Suprapubic skin (tissue), 4 donors: ENCODE measurements around the gene IL1RL2. TPM values are rescaled to one million over a fixed set of nuclear protein-coding genes. Genes with fewer than 3 reads are reported as not detected.
A peak's percentile ranks its signal among the peaks of the same experiment; 100 is the strongest.

Source experiments
- DNase-seq, 2 donors: peaks; one replicate each; pipeline ENCODE4 v3.0.0-alpha.2; 2019; ENCODE audit warnings: low spot score in 2 of 2
- H3K27ac ChIP-seq: fragments of 200-600 bp; sonication (generic); one replicate; pipeline ENCODE4 v1.5.1; 2019
- H3K27me3 ChIP-seq: fragments of 200-600 bp; sonication (generic); one replicate; pipeline ENCODE4 v1.5.1; 2019
- H3K36me3 ChIP-seq: fragments of 200-600 bp; sonication (generic); one replicate; pipeline ENCODE4 v1.5.1; 2019
- H3K4me1 ChIP-seq: fragments of 200-600 bp; sonication (generic); one replicate; pipeline ENCODE4 v1.5.1; 2019
- H3K4me3 ChIP-seq: fragments of 200-600 bp; sonication (generic); one replicate; pipeline ENCODE4 v1.5.1; 2019; ENCODE audit warnings: mild to moderate bottlenecking
- H3K9me3 ChIP-seq: fragments of 200-600 bp; sonication (generic); one replicate; pipeline ENCODE4 v1.5.1; 2019
- EP300 ChIP-seq: sonication (generic); formaldehyde crosslinking; IDR thresholded peaks from one replicate; pipeline ENCODE4 v1.6.1; 2017; ENCODE audit warnings: antibody characterized with exemption
- POLR2A ChIP-seq, 2 donors: fragments of 450-650 bp; IDR thresholded peaks; one replicate each; pipeline ENCODE4 v1.6.1; 2017; ENCODE audit warnings: antibody characterized with exemption in 2 of 2, mild to moderate bottlenecking in 2 of 2, moderate library complexity in 2 of 2
- POLR2AphosphoS5 ChIP-seq, 3 donors: sonication (generic); formaldehyde crosslinking; IDR thresholded peaks; one replicate each; pipeline ENCODE4 v1.6.1; 2017; ENCODE audit warnings: antibody characterized with exemption in 3 of 3
- WGBS: methylation state at CpG from one replicate; pipeline ENCODE4 v1.1.5; 2018; 5-methylcytosine and 5-hydroxymethylcytosine counted together
- total RNA-seq, 4 donors: library from RNA; depleted of rRNA; stranded (reverse); fragments of >200 nt; gene quantifications; one replicate each; pipeline ENCODE4 v1.1.0, GENCODE V29; 2016
- TF ChIP-seq, protein P1 (sequence below), 2 donors: fragments of 200-600 bp in 1 of 2; fragments of 450-650 bp in 1 of 2; sonication (generic) in 1 of 2; IDR thresholded peaks; one replicate each; pipeline ENCODE4 v1.5.1; 2016 to 2019; ENCODE audit warnings: antibody characterized with exemption in 2 of 2, mild to moderate bottlenecking in 1 of 2, moderate library complexity in 1 of 2

The IL1RL2 gene
- total RNA-seq, 4 donors from 2014 or later = 7.0 to 15.9 (median 12.0) TPM

DNA sequence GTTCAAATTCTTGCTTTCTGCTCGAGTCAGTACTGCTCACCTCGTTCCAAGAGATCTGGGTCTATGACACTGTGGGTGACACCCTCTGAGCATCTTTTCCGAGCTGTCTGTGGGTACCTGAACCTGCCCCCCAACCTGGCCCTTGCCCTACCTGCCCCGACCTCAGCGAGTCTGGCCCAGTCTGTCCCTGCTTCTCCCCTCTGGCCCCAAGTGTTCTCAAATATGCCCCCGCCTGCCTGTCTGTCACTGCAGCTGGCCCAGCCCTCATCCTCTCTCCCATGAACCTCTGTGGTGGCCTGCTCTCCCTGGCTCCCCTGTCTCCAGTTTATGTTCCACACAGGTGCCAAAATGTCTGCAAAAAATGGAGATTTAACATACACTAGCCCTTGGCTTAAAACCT, 32.5 kb upstream of the IL1RL2 start:
- H3K4me3 ChIP-seq = no peak overlapping the region
- TF ChIP-seq POLR2A (IDR thresholded peaks at IDR 0.05) = no peak
- TF ChIP-seq, protein P1, sequence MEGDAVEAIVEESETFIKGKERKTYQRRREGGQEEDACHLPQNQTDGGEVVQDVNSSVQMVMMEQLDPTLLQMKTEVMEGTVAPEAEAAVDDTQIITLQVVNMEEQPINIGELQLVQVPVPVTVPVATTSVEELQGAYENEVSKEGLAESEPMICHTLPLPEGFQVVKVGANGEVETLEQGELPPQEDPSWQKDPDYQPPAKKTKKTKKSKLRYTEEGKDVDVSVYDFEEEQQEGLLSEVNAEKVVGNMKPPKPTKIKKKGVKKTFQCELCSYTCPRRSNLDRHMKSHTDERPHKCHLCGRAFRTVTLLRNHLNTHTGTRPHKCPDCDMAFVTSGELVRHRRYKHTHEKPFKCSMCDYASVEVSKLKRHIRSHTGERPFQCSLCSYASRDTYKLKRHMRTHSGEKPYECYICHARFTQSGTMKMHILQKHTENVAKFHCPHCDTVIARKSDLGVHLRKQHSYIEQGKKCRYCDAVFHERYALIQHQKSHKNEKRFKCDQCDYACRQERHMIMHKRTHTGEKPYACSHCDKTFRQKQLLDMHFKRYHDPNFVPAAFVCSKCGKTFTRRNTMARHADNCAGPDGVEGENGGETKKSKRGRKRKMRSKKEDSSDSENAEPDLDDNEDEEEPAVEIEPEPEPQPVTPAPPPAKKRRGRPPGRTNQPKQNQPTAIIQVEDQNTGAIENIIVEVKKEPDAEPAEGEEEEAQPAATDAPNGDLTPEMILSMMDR (IDR thresholded peaks at IDR 0.05) = no peak
- TF ChIP-seq POLR2AphosphoS5 (IDR thresholded peaks at IDR 0.05) = no peak
- TF ChIP-seq EP300 = no peak
- no peaks in the 10 kb centered on the region for H3K27me3 ChIP-seq
- DNase-seq = no peak
- peaks cover 40% of the 10 kb centered on the region for H3K36me3 ChIP-seq
- WGBS = 92% methylated on average over 6 of the region's 6 CpGs
- no peaks in the 10 kb centered on the region for H3K9me3 ChIP-seq
- peak overlapping the region; percentile 94 for H3K27ac ChIP-seq
- H3K4me1 ChIP-seq = peaks cover 44% of the 10 kb centered on the region

DNA sequence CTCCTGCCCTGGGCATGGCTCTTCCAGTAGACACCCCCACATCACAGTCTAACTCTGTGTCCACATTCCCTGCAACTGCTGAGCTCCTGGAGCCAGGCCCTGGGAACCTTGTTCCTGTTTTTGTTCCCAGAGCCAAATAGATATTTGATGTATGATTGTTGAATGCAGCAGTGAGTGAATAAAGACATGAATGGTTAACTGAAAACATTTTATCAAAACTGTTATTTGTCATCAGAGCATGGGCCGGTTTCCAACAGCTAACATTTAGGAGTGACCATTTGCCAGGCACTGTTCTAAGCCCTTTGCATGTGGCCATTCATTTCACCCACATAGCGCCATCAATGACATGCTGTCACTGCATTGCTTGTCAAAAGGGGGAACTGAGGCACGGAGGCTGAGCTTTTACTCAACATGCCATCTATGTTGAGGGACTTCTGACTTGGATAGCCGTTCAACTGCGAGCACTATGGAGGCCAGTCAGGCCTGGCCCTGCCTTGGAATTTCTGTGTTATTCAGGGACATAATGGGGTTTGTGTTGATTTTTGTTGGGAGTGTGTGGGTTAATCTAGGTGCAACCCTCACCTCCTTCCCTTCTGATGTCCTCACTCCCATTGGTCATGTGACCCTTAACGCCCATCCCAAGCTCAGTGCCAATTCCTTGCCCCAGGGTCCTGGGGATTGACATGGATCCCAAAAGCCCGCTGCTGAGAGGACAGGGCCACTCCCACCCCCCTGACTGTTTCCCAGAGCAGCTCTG, 31.7 kb upstream of the IL1RL2 start:
- TF ChIP-seq POLR2A (IDR thresholded peaks at IDR 0.05) (no peak), EP300 (no peak), POLR2AphosphoS5 (IDR thresholded peaks at IDR 0.05) (no peak)
- TF ChIP-seq, protein P1 (IDR thresholded peaks at IDR 0.05) = no peak
- WGBS = 69% methylated on average over 7 of the region's 7 CpGs
- no peak for DNase-seq
- H3K27me3 ChIP-seq = no peaks in the 10 kb centered on the region
- H3K36me3 ChIP-seq = peaks cover 44% of the 10 kb centered on the region
- H3K9me3 ChIP-seq = no peaks in the 10 kb centered on the region
- H3K4me1 ChIP-seq = peaks cover 47% of the 10 kb centered on the region
- H3K27ac ChIP-seq = peak overlapping the region; percentile 94
- H3K4me3 ChIP-seq = peak overlapping the region; percentile 14

DNA sequence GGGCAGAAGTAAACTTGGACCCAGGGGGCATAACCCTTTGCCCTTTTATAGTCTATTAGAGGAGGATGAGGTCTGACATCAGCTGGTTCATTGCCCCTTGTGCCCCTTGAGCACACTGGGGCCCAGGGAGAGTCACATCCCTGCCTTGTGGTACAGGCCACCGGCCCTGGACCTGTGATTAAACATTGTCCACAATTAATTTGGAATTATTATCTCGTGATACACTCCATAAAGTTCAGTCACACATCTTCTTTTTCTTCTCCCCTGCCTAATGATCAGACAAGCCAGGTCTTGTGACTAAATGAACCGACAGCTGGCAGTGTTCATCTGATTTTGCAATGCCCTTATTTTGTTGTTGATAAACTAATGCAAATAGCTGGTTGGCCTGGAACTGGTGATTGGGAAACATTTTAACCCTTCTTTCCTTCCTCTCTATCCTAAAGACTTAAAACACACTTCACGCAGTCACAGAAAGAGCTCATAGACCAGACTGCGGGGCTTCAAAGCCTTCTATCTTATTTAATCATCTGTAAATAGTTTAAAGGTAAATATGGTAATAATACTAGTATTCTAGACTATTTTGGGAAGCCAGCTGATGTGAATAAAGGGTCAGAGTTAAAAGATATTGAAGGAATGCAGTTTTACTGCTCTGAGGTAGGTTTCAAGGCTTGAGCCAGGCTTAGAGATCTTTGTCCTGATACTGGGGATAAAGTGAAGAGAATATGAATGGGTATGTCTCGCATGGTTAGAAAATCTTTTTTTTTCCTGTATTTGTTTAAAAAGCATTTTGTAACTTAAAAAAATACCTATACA, 30.9 kb upstream of the IL1RL2 start:
- Histone ChIP-seq H3K4me1 (peaks cover 47% of the 10 kb centered on the region), H3K36me3 (peaks cover 51% of the 10 kb centered on the region), H3K4me3 (peak overlapping the region; percentile 14), H3K27me3 (no peaks in the 10 kb centered on the region), H3K9me3 (no peaks in the 10 kb centered on the region), H3K27ac (peak overlapping the region; percentile 94)
- 40% methylated on average over 6 of the region's 6 CpGs for WGBS
- no peak for DNase-seq
- TF ChIP-seq POLR2AphosphoS5 (IDR thresholded peaks at IDR 0.05) (peak in 2 of 3 donors; percentile 38 to 67), EP300 (no peak), POLR2A (IDR thresholded peaks at IDR 0.05) (no peak)
- TF ChIP-seq, protein P1 (IDR thresholded peaks at IDR 0.05) = no peak

DNA sequence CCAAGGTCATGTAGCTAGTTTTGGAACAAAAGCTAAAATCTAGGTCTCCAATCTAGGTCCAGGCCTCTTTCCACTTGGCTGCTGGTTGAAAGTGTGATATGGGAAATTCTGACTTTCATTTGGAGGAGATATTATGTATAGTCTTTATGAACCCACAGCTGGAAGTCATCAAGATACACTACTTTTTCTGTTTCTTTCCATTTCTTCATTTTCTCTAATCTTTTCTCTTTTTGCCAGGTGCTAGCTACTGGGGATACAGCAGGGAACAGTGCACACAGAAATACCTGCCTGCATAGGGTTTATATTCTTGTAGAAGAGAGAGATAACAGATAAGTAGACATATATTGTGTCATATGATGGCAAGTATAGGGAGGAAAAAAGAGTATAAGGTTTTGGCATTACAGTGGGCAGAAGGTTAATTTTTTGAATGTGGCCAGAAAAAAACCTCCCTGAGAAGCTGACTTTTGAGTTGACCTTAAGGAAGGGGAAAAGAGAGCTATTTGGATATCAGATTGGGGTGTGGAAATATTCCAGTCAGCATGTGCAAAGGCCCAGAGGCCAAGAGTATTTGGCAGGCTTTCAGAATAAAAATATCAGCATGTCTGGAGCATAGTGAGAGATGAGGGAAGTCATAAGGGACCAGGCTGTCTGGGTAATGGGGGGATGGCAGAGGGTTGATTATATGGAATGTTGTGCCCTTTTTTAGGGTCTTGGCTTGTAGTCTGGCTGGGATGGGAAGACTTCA, 28.6 kb upstream of the IL1RL2 start:
- TF ChIP-seq EP300 (no peak), POLR2A (IDR thresholded peaks at IDR 0.05) (no peak), POLR2AphosphoS5 (IDR thresholded peaks at IDR 0.05) (no peak)
- TF ChIP-seq, protein P1 (IDR thresholded peaks at IDR 0.05) = no peak
- Histone ChIP-seq H3K27me3 (no peaks in the 10 kb centered on the region), H3K36me3 (peaks cover 49% of the 10 kb centered on the region), H3K9me3 (no peaks in the 10 kb centered on the region), H3K27ac (no peak overlapping the region), H3K4me3 (no peak overlapping the region), H3K4me1 (peaks cover 55% of the 10 kb centered on the region)
- no peak for DNase-seq
